T-helper 2 cell (primary cell): ENCODE measurements around the gene AGPAT1.
A peak's percentile ranks its signal among the peaks of the same experiment; 100 is the strongest.
"Not testable (repeated sequence)": the region's sequence is repeated elsewhere in the genome, so short reads cannot be mapped to it uniquely, and the experiment has no call there.

ENCODE experiments used
- DNase-seq, 5 experiments: peaks; one replicate each; pipeline versions ENCODE4 v3.0.0 to v3.0.0-alpha.2; 2012 to 2022

Gene AGPAT1

GRCh38 chr6:32186151-32186840 lies 10.4 kb upstream of the AGPAT1 start:
- not testable (repeated sequence) for DNase-seq

- peak in 4 of 5 experiments; percentile 42 to 87 (median 48) for DNase-seq
These were observed 9.8 kb upstream of the AGPAT1 start for GRCh38 chr6:32185681-32186131.

GRCh38 chr6:32184084-32184640 lies 8.3 kb upstream of the AGPAT1 start, which contains the start of gene AGER:
TSS of gene AGER (minus strand) at chr6:32184253. CDS start at chr6:32184222, 31 bp downstream.
- DNase-seq: no peak

- DNase-seq: no peak
These were observed 7.7 kb upstream of the AGPAT1 start for GRCh38 chr6:32183483-32184083.

- DNase-seq: no peak
These were observed 7.1 kb upstream of the AGPAT1 start for GRCh38 chr6:32183030-32183429.

GRCh38 chr6:32182555-32182981 lies 6.7 kb upstream of the AGPAT1 start:
- DNase-seq: no peak

- no peak for DNase-seq
These were observed 6.1 kb upstream of the AGPAT1 start for GRCh38 chr6:32181915-32182529.

GRCh38 chr6:32181148-32181702 lies 5.3 kb upstream of the AGPAT1 start:
- no peak for DNase-seq

GRCh38 chr6:32179766-32180405 lies 4.0 kb upstream of the AGPAT1 start:
- no peak for DNase-seq

GRCh38 chr6:32178547-32179440 lies 2.9 kb upstream of the AGPAT1 start:
- no peak for DNase-seq

GRCh38 chr6:32177788-32178546 lies 2.1 kb upstream of the AGPAT1 start, which contains the start of gene RNF5:
TSS of gene RNF5 (plus strand) at chr6:32178405. CDS start at chr6:32178512, 107 bp downstream.
- DNase-seq: peak; percentile 77 to 100 (median 91)

GRCh38 chr6:32177183-32177787 lies 1.4 kb upstream of the AGPAT1 start:
- peak in 2 of 5 experiments; percentile 35 to 77 for DNase-seq

- no peak for DNase-seq
These were observed 745 bp upstream of the AGPAT1 start for GRCh38 chr6:32176476-32177182.

- DNase-seq: no peak
These were observed 568 bp downstream of the AGPAT1 start for GRCh38 chr6:32175322-32175710.

- DNase-seq: no peak
These were observed 1.5 kb downstream of the AGPAT1 start for GRCh38 chr6:32174416-32174815.

GRCh38 chr6:32173051-32173727 lies 2.7 kb downstream of the AGPAT1 start:
- no peak for DNase-seq

- no peak for DNase-seq
These were observed 4.7 kb downstream of the AGPAT1 start for GRCh38 chr6:32171234-32171633.

- no peak for DNase-seq
These were observed 5.6 kb downstream of the AGPAT1 start for GRCh38 chr6:32170294-32170693.
